ENCODE results near the gene GNG13.

GRCh38 chr16:790086-790485 lies 10.4 kb downstream of the GNG13 start:
- no peak for TF ChIP-seq POLR2A (IDR thresholded peaks at IDR 0.05)
- TF ChIP-seq CTCF (IDR thresholded peaks at IDR 0.05): no peak
- TF ChIP-seq POLR2AphosphoS5 (IDR thresholded peaks at IDR 0.05): no peak
- TF ChIP-seq EP300 (IDR thresholded peaks at IDR 0.05): no peak

All from gastroesophageal sphincter (tissue), 3 donors.